ENCODE data around the gene RNFT2.

Gene RNFT2

DNA sequence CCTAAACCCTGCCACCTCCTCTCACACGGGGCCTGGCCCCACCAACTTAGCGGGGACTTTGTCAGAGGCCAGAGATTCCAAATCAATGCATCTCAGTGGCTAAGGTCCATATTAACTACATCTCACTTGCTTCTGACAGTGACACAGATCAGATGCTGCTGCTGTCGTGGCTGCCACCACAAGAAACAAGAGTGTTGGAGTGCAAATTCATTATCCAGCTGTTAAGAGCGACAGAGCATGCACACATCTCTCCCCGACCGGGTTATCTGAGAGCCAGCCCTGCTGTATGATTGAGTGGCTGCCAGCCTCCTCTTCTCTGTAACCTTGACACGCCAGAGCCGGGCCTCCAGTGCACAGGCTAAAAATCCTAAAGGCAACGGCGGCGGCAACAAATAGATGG lies 40.4 kb upstream of the RNFT2 start:
- Histone ChIP-seq H3K36me3 (no peaks in the 10 kb centered on the region), H3K9me3 (ENCODE audit: severe bottlenecking) (no peaks in the 10 kb centered on the region), H3K27me3 (ENCODE audit: insufficient read depth, low read depth, severe bottlenecking) (no peaks in the 10 kb centered on the region), H3K27ac (no peak overlapping the region), H3K4me3 (ENCODE audit: low read depth, low read length) (no peak overlapping the region)
- DNase-seq, result no peak
- TF ChIP-seq, protein P1, sequence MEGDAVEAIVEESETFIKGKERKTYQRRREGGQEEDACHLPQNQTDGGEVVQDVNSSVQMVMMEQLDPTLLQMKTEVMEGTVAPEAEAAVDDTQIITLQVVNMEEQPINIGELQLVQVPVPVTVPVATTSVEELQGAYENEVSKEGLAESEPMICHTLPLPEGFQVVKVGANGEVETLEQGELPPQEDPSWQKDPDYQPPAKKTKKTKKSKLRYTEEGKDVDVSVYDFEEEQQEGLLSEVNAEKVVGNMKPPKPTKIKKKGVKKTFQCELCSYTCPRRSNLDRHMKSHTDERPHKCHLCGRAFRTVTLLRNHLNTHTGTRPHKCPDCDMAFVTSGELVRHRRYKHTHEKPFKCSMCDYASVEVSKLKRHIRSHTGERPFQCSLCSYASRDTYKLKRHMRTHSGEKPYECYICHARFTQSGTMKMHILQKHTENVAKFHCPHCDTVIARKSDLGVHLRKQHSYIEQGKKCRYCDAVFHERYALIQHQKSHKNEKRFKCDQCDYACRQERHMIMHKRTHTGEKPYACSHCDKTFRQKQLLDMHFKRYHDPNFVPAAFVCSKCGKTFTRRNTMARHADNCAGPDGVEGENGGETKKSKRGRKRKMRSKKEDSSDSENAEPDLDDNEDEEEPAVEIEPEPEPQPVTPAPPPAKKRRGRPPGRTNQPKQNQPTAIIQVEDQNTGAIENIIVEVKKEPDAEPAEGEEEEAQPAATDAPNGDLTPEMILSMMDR (IDR thresholded peaks at IDR 0.05; ENCODE audit: low read depth, low read length), result no peak

DNA sequence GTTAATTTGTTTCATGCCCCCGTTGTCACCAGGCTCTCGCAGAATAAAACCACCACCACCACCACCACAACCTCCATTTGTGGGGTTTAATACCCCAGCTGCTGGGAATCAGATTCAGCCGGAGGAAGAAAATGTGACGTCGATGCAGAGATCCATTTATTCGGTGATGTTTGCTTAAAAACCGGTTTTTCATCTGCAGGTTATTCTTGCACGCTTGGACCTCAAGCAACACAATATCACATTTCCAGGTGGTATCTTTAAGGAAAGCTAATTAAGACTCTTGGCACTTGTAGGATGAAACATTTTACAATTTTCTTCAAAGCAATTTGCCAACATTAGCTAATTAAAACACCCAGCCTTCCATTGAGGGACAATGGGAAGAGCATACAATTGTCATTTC lies 40.0 kb upstream of the RNFT2 start:
- TF ChIP-seq, protein P1 (IDR thresholded peaks at IDR 0.05; ENCODE audit: low read depth, low read length), result no peak
- Histone ChIP-seq H3K9me3 (ENCODE audit: severe bottlenecking) (no peaks in the 10 kb centered on the region), H3K27ac (no peak overlapping the region), H3K4me3 (ENCODE audit: low read depth, low read length) (no peak overlapping the region), H3K36me3 (no peaks in the 10 kb centered on the region), H3K27me3 (ENCODE audit: insufficient read depth, low read depth, severe bottlenecking) (no peaks in the 10 kb centered on the region)
- DNase-seq, result no peak

DNA sequence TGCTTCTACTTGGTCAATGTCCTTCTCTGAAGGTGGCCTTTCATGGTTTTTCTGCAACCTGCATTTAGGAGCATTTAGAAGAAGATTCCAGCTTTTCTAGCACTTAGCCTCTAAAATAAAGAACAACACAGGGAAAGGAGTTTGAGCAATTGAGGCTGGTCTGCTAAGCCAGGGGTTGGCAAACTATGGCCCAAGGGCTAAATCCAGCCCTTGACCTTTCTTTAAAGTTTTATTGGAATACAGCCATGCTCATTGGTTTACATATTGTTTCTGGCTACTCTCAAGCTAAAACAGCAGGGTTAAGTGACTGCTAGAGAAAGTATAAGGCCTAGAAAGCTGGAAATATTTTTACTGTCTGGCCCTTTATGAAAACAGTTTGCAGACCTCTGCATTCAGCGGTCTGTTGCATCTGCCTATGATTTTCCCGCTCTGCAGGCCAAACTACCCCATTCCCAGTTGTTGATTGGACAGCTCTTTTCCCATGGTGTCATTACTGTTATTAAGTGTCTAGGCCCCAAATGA lies 39.5 kb upstream of the RNFT2 start:
- H3K9me3 ChIP-seq (ENCODE audit: severe bottlenecking), result no peaks in the 10 kb centered on the region
- no peak overlapping the region for H3K27ac ChIP-seq
- no peak for DNase-seq
- no peak overlapping the region for H3K4me3 ChIP-seq (ENCODE audit: low read depth, low read length)
- no peaks in the 10 kb centered on the region for H3K27me3 ChIP-seq (ENCODE audit: insufficient read depth, low read depth, severe bottlenecking)
- no peaks in the 10 kb centered on the region for H3K36me3 ChIP-seq
- TF ChIP-seq, protein P1 (IDR thresholded peaks at IDR 0.05; ENCODE audit: low read depth, low read length), result no peak

DNA sequence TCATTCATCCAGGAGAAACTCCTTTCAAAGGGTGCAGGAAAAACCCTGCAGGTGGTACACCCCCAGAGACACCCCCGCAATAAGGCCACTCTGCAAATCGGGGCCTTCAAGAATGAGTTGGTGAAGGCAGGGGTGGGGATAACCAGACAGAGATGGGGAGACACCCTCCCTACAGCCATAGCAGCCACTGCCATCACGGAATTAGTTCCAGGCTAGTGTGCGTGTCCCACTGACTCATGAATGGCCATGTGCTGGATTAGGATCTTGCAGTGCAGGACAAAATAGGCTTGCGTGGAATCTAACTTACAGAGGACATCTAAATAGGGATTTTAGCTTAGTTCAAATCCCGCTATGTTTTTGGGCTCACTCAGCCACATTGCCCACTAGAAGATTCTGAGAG lies 38.0 kb upstream of the RNFT2 start:
- no peak overlapping the region for H3K27ac ChIP-seq
- H3K36me3 ChIP-seq, result no peaks in the 10 kb centered on the region
- TF ChIP-seq, protein P1 (IDR thresholded peaks at IDR 0.05; ENCODE audit: low read depth, low read length), result no peak
- H3K9me3 ChIP-seq (ENCODE audit: severe bottlenecking), result no peaks in the 10 kb centered on the region
- H3K4me3 ChIP-seq (ENCODE audit: low read depth, low read length), result no peak overlapping the region
- H3K27me3 ChIP-seq (ENCODE audit: insufficient read depth, low read depth, severe bottlenecking), result no peaks in the 10 kb centered on the region
- peak; percentile 26 for DNase-seq

DNA sequence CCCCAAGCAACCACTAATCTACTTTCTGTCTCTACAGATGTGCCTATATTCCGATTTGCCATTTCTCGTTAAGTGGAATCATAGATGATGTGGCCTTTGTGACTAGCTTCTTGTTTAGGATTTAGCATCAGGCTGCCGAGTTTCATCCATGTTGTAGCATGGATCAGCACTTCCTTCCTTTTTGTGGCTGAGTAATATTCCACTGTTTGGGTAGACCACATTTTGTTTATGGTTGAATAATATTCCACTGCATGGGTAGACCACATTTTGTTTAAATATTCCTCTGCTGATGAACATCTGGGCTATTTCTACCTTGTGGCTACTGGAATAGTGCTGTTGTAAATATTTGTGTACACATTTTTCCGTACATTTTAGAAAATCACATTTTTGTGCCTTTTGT lies 36.7 kb upstream of the RNFT2 start:
- no peaks in the 10 kb centered on the region for H3K27me3 ChIP-seq (ENCODE audit: insufficient read depth, low read depth, severe bottlenecking)
- H3K4me3 ChIP-seq (ENCODE audit: low read depth, low read length), result no peak overlapping the region
- no peak overlapping the region for H3K27ac ChIP-seq
- H3K9me3 ChIP-seq (ENCODE audit: severe bottlenecking), result no peaks in the 10 kb centered on the region
- DNase-seq, result no peak
- TF ChIP-seq, protein P1 (IDR thresholded peaks at IDR 0.05; ENCODE audit: low read depth, low read length), result no peak
- H3K36me3 ChIP-seq, result no peaks in the 10 kb centered on the region

DNA sequence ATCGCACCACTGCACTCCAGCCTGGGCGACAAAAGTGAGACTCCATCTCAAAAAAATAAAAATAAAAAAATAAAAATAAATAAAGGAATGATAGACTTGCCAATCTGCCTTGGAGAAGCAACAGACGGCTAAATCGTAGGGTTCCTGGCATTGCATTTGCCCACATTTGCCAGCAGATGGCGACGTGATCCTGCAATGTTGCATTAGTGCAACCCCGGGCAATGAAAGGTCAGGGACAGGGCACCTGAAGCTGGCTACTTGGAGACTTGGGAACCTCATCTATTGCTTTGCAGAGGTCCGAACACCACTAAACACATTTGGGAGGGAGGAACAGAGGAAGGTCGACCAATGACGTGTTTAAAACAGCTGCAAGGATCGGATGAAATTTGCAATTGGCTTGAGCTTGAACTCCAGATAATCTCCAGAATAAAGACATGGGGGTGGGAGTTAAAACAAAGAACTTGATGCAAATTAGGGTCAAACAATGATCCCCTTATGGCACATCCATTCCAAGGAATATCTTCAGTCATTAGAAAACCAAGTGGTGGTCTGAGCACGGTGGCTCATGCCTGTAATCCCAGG lies 34.8 kb upstream of the RNFT2 start:
- H3K27ac ChIP-seq, result no peak overlapping the region
- no peaks in the 10 kb centered on the region for H3K27me3 ChIP-seq (ENCODE audit: insufficient read depth, low read depth, severe bottlenecking)
- peak; percentile 72 for DNase-seq
- H3K36me3 ChIP-seq, result no peaks in the 10 kb centered on the region
- no peak overlapping the region for H3K4me3 ChIP-seq (ENCODE audit: low read depth, low read length)
- TF ChIP-seq, protein P1 (IDR thresholded peaks at IDR 0.05; ENCODE audit: low read depth, low read length), result peak; percentile 89
- H3K9me3 ChIP-seq (ENCODE audit: severe bottlenecking), result no peaks in the 10 kb centered on the region
